SKM-1 treated with dmso at 0.1 percent for 144 hours (cell line): ENCODE results near the gene SUPT3H.

Experiments
- DNase-seq: peaks from one replicate; lab custom pipeline; 2025; ENCODE audit not compliant: unreplicated experiment; lab: John Stamatoyannopoulos, UW

Gene SUPT3H

DNA sequence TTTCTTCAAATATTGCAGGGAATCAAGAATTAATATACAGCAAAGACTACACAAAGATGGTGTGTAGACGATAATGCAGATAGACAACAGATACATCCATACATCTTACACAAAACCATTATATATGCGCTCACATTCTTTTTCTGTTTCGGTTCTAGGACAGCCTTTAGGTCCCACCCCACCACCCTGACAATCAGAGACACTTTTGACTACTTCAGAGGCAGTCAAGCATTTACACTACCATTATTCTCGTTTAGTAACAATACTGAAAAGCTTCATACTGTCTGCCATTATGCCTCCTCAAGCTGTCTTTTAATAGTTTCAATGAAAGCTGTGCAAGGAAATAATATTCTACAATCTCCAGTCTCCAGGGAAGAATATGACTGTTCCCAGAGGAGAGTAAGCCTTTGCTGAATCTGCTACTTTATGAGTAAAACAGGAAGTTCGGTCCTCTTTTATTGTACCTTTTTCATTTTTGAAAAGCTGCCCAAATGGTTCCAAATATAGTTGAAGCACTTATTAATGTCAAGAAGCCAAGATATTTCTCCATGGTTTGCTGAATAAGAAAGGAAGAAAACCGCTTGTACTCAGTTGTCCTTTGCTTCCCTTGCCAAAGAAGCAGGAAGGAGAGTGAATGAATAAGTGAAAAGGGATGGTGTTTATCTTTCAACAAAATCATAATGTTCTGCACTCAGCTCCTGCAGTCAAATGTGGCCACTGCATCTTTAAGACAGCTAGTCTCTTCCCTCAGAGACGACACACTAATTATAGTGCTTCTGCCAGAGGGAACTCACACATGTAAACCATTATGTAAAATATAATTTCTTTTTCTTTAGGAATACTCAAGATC lies 521.9 kb downstream of the SUPT3H start:
- DNase-seq = no peak

DNA sequence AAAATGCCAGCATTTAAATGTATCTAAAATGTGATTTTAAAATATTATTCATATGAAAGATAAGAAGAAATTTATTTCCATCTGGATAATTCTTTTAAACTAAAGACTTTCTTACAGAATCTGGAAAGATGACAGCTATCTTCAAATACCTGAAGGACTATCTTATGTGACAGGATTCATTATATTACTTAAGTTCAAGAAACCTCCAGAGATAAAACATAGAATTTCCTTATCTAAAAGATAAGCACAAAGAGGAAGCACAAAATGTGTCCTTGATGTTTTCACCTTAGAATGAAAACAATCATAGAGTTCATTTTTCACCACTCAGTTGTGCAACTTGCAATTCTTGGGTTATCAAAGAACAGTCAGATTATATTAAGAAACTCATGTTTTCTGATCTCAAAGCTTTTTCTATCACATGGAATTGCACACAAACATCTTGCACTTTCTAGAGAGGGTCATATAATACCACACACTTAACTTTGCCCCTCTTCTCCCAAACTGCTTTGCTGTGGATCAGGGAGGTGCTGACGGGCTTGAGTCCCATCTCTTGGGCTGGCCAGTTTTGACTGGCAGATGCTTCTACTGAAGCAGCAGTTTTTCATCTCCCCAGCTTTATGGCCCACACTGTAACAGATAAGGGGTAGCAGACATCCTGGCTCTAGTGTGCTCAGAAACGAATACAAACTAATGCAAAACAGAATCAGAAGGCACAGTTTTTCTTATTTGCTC lies 522.9 kb downstream of the SUPT3H start:
- DNase-seq = no peak

DNA sequence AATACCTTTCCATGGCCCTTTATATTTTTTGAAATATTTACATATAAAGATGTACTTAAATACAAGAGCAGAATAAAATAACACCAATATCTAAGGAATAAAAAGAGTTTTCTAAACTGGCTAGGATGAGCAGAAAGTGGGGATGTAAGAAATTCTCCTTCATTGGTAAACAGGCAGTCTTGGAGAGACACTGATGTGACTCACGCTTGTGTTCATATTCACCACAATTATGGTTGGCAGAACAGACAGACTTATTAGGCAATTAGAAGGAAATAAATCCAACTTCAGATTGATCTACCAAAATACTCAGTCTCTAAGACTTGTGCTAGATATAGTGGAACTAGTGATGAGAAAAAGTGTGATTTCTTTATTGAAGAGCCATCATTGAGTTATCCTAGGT lies 526.6 kb downstream of the SUPT3H start:
- DNase-seq = no peak

DNA sequence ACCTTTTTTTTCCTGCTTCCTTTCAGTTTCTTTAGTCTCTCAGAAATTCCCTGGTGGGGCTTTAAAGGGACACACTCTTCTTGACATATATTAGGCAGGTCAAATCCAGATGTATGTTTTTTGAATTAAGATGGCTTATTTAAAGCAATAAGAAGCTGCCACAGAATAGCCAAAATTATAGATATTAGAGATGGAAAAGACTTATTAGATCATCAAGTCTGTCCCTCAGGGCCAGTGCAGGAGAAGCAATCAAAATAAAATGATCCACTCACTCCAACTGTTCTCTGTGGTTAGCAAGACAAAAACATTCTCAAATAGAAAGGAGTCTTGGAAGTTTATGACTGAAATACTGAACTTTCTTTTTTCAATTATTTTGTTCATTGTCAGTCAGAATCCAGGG lies 527.4 kb downstream of the SUPT3H start:
- DNase-seq = no peak

DNA sequence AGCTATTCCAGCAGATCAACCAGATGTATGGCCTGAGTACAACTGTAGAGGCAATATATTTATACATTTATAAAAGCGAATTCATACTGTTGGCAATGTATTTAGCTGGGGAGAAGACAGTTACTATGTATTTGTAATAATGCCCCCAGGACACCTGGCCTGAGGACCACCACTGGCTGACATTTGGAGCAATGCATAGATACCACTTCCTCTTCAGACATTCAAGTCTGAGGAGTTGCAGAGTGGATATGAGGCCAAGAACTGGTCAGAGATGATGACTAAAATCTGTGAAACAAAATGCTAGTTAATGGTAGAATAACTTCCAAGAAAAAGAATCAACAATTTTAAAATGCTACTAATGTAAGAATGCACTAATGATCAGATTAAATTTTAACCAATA lies 527.9 kb downstream of the SUPT3H start:
- no peak for DNase-seq

DNA sequence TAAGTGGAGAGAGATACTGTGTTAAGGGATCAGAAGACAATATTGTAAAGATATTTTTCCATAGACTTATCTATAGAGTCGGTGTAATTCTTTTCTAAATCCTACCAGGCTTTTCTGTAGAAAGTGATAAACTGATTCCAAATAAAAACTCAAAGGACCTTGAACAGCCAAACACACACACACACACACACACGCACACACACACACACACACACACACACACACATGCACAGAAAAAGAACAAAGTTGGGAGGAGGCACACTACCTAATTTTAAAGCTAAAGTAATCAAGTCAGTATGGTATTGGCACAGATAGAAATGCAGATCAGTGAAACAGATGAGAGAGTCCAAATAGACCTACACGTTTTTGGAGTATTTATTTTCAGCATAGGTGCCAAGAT lies 534.0 kb downstream of the SUPT3H start:
- DNase-seq = no peak

DNA sequence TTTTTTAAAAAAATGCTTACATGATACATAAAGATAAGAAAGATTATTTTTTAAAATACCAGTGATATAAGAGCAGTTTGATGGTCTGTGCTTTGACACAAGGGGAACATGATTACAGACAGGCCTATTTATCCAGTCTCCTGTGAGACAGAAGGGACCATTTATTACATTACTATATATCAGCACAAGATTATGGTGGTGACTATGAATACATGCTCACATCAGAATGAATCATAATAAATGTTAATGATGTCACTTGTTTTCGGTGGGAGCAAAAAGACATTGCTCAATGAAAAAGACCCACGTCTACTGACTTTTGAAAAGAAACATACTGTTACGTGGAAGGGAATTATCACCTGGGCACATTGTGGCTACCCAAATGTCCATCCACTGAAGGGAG lies 535.1 kb downstream of the SUPT3H start:
- DNase-seq = no peak

DNA sequence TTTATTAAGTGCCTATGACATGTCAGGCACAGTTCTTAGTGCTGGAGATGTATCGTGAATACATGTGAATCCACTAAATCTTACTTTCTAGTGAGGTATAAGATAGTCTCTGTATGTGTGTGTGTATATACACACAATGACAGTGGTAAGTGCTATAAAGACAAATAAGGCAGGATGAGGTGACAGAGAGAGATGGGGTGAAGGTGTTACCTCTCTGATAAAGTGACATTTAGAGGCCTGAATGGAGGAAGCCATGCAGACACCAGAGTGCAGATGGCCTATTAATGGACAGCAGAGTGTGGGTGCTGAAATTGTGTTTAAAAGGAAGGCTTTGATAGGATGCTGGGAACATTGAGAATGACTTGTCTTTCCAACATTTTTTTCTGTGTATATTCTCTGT lies 535.9 kb downstream of the SUPT3H start:
- no peak for DNase-seq

DNA sequence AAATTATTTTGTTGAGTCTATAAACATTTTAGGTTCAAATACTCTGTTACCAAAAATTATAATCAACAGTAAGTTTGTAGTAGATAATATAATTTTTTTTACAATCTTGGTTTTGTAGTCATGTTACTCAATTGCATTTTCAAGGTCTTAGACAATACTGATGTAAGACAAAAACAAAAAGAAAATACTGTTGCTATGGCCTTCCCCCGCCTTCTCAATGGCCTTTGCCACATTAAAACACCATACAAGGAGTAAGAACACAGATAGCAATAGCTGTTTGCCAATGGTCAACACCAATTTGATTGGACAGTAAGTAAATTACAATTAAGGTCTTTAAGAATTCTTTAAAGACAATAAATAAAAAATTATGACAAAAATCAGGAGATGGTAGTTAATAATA lies 540.0 kb downstream of the SUPT3H start:
- DNase-seq = no peak

DNA sequence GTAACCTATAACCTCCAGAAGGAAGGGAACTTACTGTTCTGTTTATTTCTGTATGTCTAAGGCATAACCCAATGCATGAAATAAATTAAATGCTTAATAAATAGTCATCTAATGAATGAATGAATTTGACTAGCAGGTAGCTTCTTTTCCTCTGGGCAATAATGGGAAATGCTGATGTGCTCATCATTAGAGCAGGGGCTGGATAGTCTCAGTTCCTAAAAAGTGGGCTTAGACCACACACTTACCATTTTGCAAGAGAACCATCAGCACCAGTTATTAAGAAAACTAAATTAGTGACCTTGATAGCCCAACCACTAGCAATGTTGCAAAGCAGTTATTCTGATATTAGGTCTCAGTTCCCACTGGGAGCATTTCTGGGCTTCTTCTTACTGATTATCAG lies 540.5 kb downstream of the SUPT3H start:
- DNase-seq = no peak

DNA sequence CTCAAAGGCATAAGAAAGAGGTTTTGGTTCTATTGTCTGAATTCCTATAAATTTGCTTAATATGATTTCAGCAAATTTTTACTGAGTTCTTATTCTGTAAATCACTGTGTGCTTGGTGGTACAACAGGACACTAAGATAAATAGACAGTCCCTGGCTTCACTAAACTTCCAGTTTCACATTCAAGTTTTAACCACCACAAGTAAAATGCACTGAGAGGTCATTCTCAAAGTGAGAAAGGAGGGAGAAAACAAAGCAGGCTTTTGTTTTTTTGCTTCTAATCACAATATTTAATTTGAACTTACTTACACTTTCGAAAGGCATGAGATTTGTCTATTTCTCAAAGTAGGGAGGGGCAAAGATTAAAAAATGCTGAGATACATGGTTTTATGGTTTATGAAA lies 544.5 kb downstream of the SUPT3H start:
- no peak for DNase-seq

DNA sequence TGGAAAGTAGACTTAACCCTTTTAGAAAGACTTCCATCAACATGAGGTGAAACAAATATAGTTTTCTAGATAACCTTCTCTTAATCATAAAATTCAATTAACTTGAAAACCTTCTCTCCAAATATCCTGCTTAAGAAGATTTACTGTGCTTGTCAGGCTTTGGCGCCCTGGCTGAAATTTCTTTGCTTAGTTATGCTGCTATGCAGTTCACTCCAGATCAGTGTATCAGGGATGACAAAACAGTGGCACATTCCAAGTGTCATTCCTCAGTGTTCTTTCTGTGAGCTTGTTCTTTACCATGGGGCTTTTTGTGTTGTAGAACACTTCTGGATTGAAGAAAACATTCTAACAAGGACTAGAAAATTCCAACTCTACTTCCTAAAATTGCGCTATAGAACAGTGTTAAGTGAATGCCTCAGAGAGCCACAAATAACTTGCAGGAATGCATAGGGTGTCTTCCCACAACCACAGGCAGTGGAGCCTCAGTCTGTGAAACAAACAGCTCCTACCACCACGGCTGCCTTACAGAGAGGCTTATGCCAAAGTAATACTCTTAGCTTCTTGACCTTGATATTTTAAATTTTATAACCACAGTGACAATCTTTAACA lies 546.6 kb downstream of the SUPT3H start:
- no peak for DNase-seq

DNA sequence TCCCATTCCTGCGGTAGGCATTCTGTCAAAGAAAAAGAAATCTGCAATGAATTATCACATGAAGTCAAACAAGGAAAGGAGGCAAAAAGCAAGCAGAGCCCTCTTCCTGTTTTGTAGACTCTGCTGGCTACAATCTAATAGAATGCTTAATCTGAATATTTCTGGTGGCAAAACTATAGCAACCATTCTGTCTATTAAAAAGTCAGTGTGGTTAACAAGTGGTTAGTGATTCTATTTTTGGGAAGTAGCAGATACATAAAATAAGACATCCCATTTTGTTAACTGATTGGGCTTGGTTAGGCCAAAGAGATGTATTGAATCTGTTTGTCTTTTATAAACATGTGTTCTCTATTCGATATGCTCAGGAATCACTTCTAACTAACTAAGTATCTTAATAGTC lies 547.9 kb downstream of the SUPT3H start:
- DNase-seq = no peak

DNA sequence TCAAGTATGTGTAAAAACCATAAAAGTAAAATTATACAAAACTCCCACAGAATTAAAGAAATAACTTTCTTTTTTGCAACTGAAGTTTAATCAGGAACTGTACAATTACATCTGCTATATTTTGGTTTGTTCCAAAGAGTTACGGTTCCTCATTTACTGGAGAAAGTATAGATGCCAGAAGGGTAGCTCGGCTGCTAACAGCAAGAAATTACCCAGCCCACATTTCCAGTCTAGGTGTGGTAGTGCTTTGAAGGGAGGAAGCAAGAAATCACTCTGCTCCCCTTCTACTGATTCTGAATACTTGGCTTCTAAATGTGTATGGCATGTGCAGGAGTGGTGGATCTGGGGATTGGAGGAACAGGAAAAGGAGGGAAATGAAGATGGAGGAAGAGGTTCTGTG lies 549.0 kb downstream of the SUPT3H start:
- no peak for DNase-seq

DNA sequence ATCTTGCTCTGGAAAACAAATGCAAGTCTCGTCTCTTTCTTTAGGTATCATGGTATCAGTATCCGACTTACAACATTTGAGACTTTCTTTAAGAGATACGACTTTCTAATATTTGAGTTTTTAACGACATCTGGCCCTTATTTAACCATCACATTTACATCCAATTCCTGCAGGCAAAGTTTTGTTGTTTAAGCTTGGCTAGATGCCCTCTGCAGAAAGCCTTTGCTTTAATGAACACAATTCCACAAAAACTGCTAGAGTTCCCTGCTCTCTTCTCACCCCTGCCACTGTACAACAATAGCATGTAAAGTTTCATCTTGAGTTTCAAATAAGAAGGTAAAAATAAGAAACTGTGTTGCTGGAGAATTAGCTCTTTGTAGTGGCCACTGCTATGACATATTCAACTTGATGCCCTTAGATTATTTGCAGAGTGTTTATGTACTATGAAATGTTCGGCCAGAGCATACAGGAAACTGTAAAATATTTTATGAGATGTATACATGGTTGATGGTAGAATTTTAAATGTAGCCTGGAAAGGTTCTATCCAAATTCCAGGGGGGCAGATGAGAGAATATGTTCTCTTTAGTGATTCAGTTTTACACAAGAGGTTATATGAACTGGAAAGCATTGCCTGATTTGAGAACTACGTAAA lies 551.6 kb downstream of the SUPT3H start:
- no peak for DNase-seq

DNA sequence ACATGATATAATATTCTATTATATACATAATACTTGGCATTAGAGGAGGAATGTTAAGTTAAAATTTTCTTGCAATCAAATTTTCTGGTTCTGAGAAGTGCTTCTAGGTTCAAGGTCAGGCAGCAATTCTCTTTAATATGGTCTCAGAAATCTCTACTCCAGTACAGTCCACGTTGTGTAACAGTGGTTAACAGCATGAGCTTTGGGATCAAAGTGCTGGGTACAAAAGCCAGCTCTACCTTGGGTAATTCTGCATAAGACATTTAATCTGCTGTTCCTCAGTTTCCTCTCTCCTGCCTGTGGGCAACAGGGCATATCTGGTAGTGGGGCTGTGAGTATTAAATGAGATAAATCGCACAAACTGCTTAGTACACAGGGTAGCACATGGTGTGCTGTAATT lies 552.5 kb downstream of the SUPT3H start:
- no peak for DNase-seq

DNA sequence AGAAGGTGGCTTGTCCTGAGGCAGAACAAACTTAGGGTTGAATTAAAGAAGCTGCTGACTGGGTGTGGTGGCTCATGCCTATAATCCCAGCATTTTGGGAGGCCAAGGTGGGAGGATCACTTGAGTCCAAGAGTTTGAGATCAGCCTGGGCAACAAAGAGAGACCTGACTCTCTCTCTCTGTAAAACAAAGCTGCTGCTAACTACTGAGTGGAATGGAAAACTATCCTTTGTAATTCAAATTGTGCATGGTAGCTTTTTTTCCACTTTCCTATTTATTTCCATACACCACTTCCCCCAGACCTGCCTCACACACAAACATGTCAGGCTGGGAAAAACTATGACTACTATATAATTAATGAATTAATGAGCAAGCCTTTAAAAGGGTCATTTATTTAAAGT lies 553.2 kb downstream of the SUPT3H start:
- DNase-seq = no peak

DNA sequence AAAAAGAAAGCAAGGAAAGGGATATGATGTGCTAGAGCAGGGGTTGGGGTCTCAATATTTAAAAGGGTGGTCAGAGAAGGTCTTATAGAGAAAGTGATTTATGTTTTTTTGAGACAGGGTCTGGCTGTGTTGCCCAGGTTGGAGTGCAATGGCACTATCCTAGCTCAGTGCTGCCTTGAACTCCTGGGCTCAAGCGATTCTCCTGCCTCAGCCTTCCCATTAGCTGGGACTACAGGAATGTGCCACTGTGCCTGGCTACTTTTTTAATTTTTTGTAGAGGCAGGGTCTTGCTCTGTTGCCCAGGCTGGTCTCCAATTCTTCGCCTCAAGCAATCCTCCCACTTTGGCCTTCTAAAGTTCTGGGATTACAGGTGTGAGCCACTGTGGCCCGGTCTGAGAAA lies 557.0 kb downstream of the SUPT3H start:
- DNase-seq = no peak

DNA sequence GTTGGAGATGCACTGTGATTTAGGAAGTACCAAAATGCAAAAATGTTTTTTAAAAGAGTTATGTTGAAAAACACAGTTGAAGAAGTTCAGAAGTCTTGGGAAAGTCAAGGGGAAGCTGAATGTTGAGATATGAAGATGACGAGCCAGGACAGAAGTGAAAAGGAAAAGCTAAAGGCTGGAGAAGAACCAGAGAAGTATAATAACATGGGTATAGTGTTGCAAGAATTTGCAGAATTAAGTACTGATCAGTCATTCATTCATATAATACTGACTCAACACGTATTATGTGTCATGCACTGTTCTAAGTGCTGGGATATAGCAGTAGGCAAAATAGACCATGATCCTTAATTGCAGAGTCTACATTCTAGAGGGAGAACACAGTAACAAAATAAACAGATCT lies 557.4 kb downstream of the SUPT3H start:
- DNase-seq = no peak

DNA sequence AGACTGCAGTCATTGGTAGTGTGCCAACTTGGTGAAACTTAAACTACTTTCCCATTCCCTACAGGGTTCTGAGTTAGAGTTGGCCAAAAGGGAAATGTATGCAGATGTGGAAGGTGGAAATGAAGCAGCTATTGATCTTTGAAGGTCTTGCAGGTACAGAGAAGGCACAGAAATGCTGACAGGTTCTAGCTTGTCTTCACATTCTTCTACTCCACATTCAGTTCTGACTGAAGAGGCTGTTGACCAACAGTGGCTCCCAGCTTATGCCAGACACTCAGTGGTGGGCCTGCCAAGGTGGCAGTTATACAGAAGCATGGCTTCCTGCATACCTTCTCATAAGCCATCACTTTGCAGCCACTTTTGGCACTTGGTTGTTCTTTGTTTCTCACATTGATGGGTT lies 566.3 kb downstream of the SUPT3H start:
- DNase-seq = no peak

DNA sequence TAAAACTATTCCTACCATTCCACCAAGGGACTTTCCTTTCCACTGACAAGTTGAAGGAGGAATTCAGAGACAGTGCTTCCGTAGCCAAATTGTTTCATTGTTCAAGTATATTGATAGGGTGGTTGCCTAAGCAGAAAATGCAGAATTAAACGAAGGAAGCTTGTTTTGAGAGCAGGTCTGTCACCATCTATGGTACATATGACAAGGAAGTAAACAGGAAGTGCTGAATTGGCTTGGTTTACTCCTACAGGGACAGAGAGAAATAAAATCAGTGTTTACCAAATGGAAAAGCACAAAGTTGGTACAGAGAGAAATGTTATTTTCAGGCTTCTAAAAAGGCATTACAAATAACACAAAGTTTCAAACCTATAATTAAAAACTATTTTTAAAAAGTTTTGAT lies 568.5 kb downstream of the SUPT3H start:
- no peak for DNase-seq

DNA sequence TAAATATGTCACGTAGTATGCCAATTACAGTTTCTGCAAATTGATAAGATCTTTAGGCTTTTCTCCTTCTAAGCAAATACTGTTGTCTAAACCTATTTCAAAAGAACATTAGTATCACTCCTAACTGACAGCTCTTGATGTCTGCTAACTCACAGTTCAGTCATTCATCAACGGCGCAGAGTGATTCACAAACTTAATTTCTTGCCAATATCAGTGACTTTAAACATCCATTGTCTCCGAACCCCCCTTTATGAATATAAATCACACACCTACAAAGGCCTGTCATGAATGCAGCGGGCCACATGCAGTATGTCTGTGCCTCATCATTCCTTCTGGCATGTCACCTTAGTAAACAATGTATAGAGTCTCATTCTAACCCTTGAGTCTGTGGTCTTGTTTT lies 569.6 kb downstream of the SUPT3H start:
- no peak for DNase-seq
